Stimulated activated CD8-positive, alpha-beta memory T cell treated with anti-CD3 and anti-CD28 coated beads, Interleukin-7, amount 100 ng/mL, for 1 hour (primary cell): Measurements from ENCODE around the gene SATB1.
"Not testable (repeated sequence)": the region's sequence is repeated elsewhere in the genome, so short reads cannot be mapped to it uniquely, and the experiment has no call there.

Experiments
- DNase-seq, 2 donors: peaks; one replicate each; pipeline ENCODE4 v3.0.0-alpha.2; 2020; ENCODE audit warnings: low read depth in 2 of 2

SATB1 gene

DNA sequence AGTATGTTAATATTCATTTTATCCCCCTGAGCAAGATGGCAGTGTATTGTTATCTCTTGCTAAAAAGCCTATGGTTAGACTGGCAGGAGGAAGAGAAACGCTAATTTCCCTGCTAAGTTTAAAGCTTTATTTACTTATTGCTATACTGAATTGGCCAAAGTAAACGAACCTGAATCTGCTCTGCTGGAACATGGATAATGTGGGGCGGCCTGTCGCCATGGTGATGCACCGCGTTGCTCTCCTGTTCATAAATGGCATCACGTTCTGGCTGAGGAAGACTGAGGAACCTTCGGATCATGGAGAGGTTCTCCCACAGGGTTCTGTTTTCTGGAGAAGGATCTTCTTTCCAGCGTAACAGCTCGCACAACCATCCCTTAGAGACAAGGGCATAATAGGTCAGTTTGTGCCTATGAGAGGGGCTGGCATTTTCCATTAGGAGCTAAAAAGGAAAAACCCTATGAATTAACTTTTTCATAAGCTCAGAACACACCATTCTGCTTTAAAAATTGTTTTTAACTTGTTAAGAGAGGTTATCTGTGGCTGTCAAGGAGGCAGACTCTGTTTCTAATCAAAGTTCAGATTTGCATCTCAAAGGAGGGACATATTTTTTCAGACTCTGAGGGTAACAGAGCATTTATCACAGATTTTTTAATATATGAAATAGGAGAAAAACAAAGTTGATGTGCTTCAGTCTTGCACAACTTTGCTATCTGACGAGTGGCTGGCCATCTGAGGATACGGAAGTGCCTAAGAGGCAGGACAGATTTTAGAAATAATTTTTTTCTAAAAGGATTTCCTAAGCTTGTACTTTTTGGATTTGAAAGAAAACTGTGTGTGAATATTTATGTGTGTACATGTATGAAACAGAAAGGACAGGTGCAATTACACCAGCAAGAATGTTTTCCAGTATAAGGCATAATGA lies 73.1 kb downstream of the SATB1 start:
- no peak for DNase-seq

GRCh38 chr3:18351069-18351628 lies 74.0 kb downstream of the SATB1 start:
- DNase-seq, result no peak

DNA sequence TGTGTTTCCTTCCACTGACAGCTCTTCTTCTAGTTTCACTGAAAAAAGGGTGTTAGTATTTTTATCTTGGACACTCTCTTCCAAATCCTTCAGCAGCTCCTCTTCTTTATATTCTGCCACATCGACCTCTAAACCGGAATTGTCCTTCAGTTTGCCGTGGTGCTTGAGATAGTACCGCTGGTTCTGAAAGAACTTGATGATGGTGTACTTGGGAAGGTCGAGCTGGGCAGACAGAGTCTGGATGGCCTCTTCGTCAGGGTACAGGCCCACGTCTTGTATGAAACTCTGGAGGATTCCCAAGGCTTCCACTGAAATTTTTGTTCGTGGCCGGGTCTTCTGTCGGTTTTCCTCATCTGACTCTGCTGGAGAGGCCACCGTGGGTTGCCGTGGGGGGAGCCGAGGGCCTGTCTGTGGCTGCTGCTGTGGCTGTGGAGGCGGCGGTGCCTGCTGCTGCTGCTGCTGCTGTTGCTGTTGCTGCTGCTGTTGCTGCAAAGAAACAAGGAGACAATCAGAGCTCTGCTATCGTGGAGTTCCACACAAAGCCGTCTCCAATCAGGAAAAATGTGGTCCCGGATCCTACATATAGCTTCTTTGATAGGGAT lies 75.8 kb downstream of the SATB1 start:
- no peak for DNase-seq

DNA sequence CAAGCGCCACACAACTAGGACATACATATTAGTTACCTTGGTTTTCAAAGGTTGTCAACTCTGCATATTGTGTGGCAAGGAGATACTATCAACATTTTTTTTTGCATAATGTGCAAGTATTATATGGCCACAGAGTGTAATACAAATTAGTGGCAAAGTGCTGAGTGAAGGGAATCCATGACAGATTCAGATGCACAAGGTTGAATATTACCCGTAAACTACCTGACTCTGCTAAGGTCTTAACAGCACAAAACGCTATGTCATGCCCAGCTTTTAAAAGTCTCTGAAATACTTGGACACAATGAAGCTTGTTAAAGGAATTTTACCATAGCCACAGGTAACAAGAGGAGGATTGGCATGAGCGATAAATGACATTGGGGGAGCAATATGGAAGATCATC lies 79.0 kb downstream of the SATB1 start:
- DNase-seq, result no peak

DNA sequence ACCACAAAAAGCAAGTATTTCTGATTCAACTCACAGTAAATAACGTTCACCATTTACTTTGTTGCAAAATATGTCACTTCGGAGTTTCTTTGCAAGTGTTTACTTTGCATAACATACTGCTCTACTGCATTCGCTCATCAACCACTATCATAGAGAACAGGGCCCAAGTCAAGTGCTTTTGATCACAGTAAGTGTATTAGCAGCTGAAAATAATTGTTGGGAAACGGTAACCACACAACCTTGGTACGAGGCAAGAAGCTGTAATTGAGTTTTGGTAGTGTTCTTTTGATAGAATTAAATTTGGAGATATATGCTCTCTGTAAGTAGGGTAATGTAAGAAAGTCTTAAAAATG lies 80.1 kb downstream of the SATB1 start:
- no peak for DNase-seq

GRCh38 chr3:18344306-18345014 lies 80.7 kb downstream of the SATB1 start:
- DNase-seq, result no peak

GRCh38 chr3:18343809-18344208 lies 81.3 kb downstream of the SATB1 start:
- no peak for DNase-seq

GRCh38 chr3:18338827-18339514 lies 86.2 kb downstream of the SATB1 start:
- DNase-seq, result no peak

DNA sequence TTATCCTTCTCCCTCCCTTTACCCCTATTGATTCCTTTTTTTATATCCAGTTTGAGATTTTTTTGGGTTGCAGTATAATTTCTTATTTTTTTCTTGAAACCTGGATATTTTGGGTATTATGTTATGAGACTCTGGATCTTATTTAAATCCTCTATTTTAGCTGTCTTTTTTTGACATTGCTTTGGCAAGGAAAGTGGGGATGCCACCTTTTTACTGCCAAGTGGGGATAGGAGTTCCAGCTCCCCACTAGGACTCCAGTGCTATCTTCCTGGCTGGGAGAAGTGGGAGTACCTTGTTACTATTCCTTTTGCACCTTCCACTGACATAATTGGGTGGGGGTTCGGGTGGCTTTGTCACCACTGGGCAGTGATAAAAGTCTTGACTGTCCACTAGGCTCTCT lies 87.9 kb downstream of the SATB1 start:
- no peak for DNase-seq

- no peak for DNase-seq
These were observed 90.1 kb downstream of the SATB1 start for GRCh38 chr3:18334837-18335601.

DNA sequence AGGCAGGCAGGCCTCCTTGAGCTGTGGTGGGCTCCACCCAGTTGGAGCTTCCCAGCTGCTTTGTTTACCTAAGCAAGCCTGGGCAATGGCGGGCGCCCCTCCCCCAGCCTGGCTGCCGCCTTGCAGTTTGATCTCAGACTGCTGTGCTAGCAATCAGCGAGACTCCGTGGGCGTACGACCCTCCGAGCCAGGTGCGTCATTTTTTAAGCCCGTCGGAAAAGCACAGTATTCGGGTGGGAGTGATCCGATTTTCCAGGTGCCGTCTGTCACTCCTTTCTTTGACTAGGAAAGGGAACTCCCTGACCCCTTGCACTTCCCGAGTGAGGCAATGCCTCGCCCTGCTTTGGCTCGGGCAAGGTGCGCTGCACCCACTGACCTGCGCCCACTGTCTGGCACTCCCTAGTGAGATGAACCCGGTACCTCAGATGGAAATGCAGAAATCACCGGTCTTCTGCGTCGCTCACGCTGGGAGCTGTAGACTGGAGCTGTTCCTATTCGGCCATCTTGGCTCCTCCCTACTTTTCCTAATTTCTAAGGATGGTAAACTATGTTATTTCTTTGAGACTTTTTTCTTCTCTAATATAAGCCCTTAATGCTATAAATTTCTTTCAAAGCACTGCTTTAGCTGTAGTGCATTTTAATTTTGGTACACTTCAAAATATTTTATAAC lies 94.2 kb downstream of the SATB1 start:
- not testable (repeated sequence) for DNase-seq

GRCh38 chr3:18308096-18308650 lies 117.0 kb downstream of the SATB1 start:
- DNase-seq, result no peak

- DNase-seq, result no peak
These were observed 117.6 kb downstream of the SATB1 start for GRCh38 chr3:18307529-18307928.

GRCh38 chr3:18302517-18302916 lies 122.6 kb downstream of the SATB1 start:
- DNase-seq, result no peak

DNA sequence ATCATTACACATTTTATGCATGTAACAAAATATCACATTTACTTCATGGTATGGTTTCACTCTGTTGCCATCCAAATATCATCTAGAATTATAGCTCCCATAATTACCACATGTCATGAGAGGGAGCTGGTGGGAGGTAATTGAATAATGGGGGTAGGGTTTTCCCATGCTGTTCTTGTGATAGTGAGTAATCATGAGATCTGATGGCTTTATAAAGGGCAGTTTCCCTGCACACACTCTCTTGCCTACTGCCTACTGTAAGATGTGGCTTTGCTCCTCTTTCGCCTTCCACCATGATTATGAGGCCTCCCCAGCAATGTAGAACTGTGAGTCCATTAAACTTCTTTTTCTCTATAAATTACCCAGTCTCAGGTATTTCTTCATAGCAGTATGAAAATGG lies 123.4 kb downstream of the SATB1 start:
- DNase-seq, result no peak

DNA sequence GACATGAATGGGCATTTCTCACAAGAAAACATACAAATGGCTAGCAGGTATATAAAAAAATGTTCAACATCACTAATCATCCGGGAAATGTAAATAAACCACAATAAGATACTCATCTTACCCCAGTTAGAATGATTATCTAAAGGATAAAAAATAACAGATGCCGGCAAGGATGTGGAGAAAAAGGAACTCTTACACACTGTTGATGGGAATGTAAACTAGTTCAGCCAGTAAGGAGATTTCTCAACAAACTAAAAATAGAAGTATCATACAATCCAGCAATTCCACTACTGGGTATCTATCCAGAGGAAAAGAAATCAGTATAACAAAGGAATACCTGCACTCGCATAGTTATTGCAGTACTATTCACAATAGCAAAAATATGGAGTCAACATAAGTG lies 124.2 kb downstream of the SATB1 start:
- no peak for DNase-seq

DNA sequence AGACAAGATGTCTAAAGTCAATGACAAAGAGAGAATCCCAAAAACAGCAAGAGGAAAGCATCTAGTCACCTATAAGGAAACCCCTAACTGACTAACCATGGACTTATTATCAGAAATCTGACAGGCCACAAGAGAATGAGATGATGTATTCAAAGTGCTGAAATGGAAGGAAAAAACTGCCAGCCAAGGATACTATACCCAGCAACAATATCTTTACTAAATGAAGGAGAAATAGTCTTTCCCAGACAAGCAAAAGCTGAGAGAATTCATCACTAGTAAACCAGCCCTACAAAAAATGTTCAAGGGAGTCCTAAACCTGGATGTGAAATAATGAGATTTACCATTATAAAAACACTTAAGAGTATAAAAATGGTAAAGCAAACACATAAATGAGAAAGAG lies 128.0 kb downstream of the SATB1 start:
- DNase-seq, result no peak
